Measurements from ENCODE around the gene CHMP6.

The CHMP6 gene

DNA sequence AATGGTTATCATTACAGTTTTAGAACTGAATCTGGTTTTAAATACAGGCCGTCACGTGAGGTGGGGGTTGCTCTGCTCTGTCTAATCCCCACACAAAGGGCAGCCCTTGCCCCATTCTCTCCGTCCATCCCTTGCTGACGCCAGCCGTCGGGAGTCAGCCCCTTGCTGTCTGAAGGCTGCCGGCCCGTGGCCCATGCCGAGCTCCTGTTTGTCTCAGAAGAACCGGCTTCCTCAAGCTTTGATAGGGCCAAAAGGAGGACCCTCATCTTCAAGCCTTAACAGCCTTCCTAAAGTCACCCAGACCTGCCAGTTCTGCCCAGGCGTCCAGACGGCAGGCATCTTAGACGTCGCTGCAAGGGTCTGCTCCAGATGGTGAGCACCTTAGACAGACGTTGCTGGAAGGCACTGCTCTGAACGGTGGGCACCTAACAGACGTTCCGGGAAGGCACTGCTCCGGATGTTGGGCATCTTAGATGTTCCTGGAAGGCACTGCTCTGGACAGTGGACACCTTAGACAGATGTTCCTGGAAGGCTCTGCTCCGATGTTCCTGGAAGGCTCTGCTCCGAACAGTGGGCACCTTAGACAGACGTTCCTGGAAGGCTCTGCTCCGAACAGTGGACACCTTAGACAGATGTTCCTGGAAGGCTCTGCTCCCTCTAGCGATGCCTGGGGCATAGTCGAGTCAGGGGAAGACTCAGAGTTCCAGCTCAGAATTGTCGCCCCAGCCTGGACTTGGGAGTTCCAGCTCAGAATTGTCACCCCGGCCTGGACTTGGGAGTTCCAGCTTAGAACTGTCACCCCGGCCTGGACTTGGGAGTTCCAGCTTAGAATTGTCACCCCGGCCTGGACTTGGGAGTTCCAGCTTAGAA is 35.1 kb upstream of the CHMP6 start:
- DNase-seq (ENCODE audit: low read depth, low spot score), result no peak

GRCh38 chr17:80957461-80957941 is 34.1 kb upstream of the CHMP6 start:
- no peak for DNase-seq (ENCODE audit: low read depth, low spot score)

DNA sequence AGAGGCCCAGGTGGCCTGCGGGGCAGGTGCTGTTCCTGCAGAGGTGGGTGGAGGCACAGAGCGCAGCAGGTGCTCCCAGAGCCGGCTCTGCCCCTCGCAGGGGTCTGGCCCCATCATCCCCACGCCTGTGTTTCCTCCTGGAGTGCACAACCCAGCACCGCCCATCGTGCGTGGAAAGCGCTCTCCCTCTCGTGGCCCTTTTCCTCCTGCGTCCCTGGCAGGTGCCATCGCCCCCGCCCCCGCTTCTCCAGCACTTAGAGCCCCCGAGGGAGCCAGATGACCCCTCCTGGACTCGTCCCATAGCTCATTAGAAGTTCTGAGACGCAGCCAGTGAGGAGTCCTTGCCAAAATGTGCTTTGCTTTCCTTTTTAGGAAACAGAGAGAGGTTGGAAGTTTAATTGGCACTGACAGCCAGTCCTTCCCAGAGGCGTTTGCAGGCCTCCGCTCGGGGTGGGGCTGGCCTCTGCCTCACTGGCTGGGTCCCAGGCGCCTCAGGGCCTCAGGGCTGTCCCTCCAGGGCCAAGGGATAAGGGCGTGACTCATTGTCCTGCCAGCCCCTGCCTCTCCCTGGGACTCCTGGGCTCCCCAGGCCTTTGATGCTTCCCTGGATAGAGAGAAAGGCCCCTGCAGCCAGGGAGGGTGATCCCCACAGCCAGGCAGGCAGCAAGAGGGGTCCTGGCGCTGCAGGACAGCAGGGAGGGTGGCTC is 32.2 kb upstream of the CHMP6 start:
- no peak for DNase-seq (ENCODE audit: low read depth, low spot score)

GRCh38 chr17:80960037-80960796 is 31.4 kb upstream of the CHMP6 start:
- DNase-seq (ENCODE audit: low read depth, low spot score), result no peak

GRCh38 chr17:80960797-80961452 is 30.7 kb upstream of the CHMP6 start:
- DNase-seq (ENCODE audit: low read depth, low spot score), result no peak

GRCh38 chr17:80961541-80962330 is 29.9 kb upstream of the CHMP6 start:
- DNase-seq (ENCODE audit: low read depth, low spot score), result no peak

DNA sequence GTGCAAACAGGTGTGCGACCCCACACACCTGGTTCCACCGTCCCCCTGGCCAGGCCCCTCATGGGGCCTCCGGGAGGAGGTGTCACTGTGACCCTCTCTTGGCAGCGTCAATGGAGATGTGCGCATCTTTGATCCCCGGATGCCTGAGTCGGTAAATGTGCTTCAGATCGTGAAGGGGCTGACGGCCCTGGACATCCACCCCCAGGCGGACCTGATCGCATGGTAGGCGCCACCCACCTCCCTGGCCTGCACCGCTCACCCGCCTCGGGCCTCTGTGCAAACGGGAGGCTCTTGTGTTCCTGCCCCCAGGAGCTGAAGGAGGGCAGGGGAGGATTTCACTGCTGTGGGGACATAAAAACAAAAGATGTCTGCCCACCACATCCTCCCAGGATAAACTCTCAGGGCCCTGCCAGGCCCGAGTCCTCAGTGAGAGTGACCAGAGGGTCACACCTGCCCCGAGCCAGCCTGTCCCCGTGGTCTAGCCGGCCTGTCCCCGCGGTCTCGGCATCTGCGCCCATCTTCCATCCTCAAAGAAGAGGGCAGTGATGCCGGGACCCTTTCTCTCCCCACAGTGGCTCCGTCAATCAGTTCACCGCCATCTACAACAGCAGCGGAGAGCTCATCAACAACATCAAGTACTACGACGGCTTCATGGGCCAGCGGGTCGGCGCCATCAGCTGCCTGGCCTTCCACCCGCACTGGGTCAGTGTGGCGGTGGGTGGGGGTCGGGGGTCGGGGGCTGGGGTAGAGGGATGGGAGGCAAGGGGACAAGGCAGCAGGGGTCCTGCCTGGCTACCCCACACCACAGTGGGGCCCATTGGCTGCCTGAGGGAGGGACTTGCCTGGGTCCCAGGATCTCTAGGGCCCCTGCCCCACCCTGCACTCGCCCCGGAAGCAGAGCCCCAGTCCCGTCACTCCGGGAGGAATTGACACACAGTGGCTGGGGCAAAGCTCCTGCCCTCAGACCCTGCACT is 29.0 kb upstream of the CHMP6 start:
- DNase-seq (ENCODE audit: low read depth, low spot score), result no peak

- no peak for DNase-seq (ENCODE audit: low read depth, low spot score)
Measured at GRCh38 chr17:80963812-80964543, 27.7 kb upstream of the CHMP6 start.

- no peak for DNase-seq (ENCODE audit: low read depth, low spot score)
Measured at GRCh38 chr17:80964544-80964856, 27.1 kb upstream of the CHMP6 start.

DNA sequence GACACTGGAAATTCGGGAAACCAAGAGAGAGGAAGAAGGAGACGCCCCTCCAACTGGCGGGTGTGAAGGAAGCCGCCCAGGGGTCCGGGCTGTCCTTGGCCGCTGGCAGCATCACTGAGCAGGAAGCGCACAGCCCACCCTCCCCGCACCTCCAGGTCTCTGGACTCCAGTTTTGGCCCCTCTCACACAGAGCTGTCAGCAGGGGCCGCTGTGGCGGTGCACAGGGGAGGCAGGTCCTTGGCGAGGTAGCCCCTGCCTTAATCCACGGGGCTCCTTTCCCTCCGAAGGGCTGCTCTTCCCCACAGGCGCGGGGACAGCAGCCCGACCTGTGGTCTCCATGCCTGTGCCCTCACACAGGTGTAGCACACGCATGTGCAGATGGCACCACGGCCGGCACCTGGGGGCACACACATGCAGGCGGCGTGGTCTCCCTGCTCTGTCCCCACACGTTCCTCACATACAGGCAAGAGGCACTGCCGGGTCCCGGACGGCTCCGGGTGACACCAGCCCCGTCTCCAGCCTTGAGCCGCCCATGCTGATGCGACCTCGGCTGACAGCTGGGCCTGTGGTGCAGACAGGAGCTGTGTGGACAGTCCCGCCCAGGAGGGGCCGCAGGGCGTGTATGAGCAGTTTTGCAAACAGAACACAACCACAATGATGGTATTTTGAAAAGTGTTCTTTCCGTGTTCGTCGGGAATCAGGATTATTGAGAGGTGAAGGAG is 26.6 kb upstream of the CHMP6 start:
- no peak for DNase-seq (ENCODE audit: low read depth, low spot score)

DNA sequence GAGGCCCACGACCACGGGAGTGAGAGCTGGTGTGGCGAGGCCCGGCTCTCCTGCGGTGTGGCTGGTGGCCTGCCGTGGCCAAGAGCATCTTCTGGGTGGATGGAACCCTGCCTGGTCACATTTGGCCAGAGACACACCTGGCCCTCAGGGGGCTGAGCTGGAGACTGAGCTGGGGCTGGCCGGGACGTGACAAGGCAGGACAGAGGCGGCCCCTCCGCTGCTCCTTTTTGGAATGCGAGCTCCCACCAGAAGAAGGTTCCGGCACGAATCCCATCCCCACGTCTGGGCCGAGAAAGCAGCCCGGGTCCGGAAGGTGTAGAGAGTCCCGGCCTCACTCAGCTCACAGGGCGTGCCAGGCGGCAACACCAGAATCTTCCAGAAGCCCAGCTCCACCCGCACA is 26.0 kb upstream of the CHMP6 start:
- no peak for DNase-seq (ENCODE audit: low read depth, low spot score)

DNA sequence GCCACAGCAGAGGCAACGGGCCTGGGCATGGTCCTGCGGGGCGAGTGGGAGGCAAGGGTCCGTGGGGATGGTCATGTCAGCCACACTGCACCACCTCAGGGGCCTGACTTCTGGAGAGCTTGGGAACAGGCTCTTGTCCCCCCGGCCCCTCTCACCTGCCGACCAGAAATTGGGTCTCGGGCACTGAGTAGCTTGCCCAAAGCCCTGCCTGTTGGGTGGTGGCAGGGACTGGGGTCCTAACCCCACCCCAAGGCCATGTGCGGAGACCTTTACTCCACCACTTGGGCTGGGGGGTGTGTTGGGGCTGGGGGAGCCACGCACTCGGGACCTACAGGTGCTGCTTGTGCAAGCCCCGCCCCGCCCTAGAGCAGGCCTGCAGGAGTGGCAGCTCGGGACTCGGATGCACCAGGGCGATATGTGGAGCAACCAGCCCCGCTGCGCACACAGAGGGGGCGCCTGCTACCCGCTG is 24.2 kb upstream of the CHMP6 start:
- no peak for DNase-seq (ENCODE audit: low read depth, low spot score)

DNA sequence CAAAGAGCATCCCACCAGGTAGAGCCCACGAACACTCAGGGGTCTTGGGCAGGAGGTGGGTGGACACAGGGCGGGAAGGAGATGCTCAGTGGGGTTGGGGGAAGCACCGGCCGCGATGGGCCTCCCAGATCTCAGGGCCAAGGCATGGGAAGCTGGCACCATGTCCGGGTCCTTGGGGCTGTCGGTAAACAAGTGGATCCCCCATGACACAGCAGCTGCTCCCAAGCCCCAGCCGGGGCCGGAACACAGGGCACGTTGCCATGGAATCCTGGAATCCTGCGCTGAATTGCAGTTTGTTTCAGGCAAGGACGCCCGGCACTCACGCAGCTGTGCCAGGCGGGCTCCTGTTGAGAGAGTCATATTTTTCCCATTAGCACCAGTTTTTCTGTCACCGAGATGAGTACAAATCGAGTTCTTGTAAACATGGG is 23.0 kb upstream of the CHMP6 start:
- DNase-seq (ENCODE audit: low read depth, low spot score), result no peak

DNA sequence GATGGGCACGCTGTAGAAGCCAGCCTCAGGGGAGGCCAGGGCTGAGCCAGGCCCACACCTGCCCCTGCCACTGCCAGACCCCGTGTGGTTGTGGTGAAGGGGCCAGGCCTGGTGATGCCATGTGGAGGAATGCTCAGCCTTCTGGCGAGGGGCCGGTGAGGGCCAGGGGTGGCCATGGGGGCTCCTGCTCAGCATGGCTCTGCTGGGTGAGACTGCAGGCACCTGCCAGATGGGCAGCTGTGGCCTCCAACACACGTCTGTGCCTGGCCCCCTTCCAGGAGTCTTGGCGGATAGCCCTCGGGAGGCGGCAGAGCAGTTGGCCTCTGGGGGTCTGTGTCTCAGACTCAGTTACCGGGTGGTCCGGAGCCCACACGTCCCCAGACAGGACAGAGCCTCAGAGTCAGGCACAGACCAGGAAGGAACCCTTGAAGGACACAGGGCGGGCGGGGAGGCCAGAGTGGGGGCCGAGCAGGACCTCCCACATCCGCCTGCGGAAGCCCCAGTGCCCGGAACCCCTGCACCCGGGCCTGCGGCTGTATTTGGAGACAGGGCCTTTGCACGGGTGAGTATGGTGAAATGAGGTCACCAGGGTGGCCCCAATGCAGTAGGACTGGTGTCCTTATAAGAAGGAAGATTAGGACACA is 22.5 kb upstream of the CHMP6 start:
- DNase-seq (ENCODE audit: low read depth, low spot score), result no peak

GRCh38 chr17:80969674-80970043 is 22.0 kb upstream of the CHMP6 start:
- DNase-seq (ENCODE audit: low read depth, low spot score), result no peak

DNA sequence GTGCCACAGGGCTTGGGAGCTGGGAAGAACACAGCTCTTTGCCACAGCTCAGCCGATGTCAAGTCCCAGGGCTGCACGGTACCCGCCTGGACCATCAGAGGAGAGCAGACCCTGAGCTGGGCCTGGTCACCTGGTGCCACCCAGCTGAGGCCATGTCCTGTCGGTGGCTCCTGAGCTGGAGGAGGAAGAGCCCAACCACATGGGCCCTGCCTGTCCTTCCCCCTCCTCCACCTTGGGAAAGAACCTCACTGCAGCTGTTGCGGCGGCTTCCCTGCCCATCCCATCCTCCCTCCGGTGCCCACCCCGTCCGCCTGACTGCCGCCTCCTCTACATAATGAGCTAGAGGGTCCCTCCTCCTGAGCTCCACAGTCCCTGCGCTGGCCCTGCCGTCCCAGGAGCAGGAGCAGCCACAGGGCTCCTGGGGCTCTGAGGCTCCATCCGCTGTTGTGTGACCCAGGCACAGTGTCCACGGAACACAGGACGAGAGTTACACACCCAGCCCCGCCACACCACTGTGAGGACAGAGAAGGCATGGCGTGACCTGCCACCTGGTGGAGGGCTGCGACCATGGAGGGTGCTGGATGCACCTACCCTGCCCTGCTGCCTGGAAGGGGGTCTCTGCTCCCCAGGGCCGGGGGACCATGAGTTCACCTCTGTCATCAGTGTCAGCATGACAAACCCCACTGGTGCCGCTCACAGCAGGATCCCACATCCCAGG is 21.4 kb upstream of the CHMP6 start:
- DNase-seq (ENCODE audit: low read depth, low spot score), result no peak

All from smooth muscle cell of the brain vasculature (primary cell).